Karpas-422 (cell line): ENCODE results near the gene XCR1. TPM values are rescaled to one million over a fixed set of nuclear protein-coding genes. Genes with fewer than 3 reads are reported as not detected.

Experiments used
- DNase-seq: peaks from one replicate; pipeline ENCODE4 v3.0.0-alpha.2; 2015
- H2AFZ ChIP-seq: fragments of 200-600 bp; sonication (generic); 2 replicates; pipeline ENCODE4 v1.6.1; 2014; ENCODE audit warnings: antibody characterized with exemption, low read length, mixed read lengths
- H3K27ac ChIP-seq: fragments of 200-600 bp; sonication (generic); 2 replicates; pipeline ENCODE4 v1.5.1; 2014; ENCODE audit warnings: mild to moderate bottlenecking, low read length, moderate library complexity
- H3K27me3 ChIP-seq: fragments of 200-600 bp; sonication (generic); 2 replicates; pipeline ENCODE4 v1.6.1; 2014; ENCODE audit warnings: low read length, mixed read lengths
- H3K36me3 ChIP-seq: fragments of 200-600 bp; sonication (generic); 2 replicates; pipeline ENCODE4 v1.6.1; 2014; ENCODE audit warnings: low read length, mixed read lengths; ENCODE audit not compliant: insufficient read depth
- H3K4me1 ChIP-seq: fragments of 200-600 bp; sonication (generic); 2 replicates; pipeline ENCODE4 v1.6.1; 2014; ENCODE audit warnings: mild to moderate bottlenecking, low read length, mixed read lengths
- H3K4me2 ChIP-seq: fragments of 200-600 bp; sonication (generic); 2 replicates; pipeline ENCODE4 v1.6.1; 2014; ENCODE audit warnings: low read length, low read depth, mild to moderate bottlenecking; ENCODE audit not compliant: poor library complexity, severe bottlenecking
- H3K4me3 ChIP-seq: fragments of 200-600 bp; sonication (generic); 2 replicates; pipeline ENCODE4 v1.5.1; 2014; ENCODE audit warnings: mild to moderate bottlenecking, antibody characterized with exemption, low read length, mixed read lengths
- H3K79me2 ChIP-seq: fragments of 200-600 bp; sonication (generic); 2 replicates; pipeline ENCODE4 v1.6.1; 2014; ENCODE audit warnings: mild to moderate bottlenecking, low read length, mixed read lengths
- H3K9ac ChIP-seq: fragments of 200-600 bp; sonication (generic); 2 replicates; pipeline ENCODE4 v1.6.0; 2014; ENCODE audit warnings: low read length
- H3K9me2 ChIP-seq: fragments of 200-600 bp; sonication (generic), shearing (Covaris generic); replicated peaks from 2 replicates; pipeline ENCODE4 v1.6.0; 2014; ENCODE audit warnings: mild to moderate bottlenecking, low read length, moderate library complexity; ENCODE audit not compliant: insufficient read depth
- H3K9me3 ChIP-seq: fragments of 300-700, 200-600 bp; sonication (generic); 2 replicates; pipeline ENCODE4 v1.6.1; 2014; ENCODE audit warnings: low read length, mixed read lengths
- H4K20me1 ChIP-seq: fragments of 200-600 bp; sonication (generic); 2 replicates; pipeline ENCODE4 v1.6.1; 2014; ENCODE audit warnings: mild to moderate bottlenecking, antibody characterized with exemption, low read length, low read depth; ENCODE audit not compliant: insufficient read depth
- total RNA-seq: library from RNA; depleted of rRNA; stranded (reverse); fragments of >200 nt; shearing (Covaris generic); gene quantifications from 2 replicates; pipeline ENCODE4 v1.2.3, GENCODE V29; 2014; ENCODE audit warnings: low replicate concordance

Gene XCR1
- total RNA-seq, 1 experiment from 2014 or later, result not detected

- H3K9ac ChIP-seq, result no peak overlapping the region
- no peak for DNase-seq
- no peaks in the 10 kb centered on the region; the same call in 1 of the 2 replicates for H3K4me1 ChIP-seq
Measured at GRCh38 chr3:46065294-46065705, 38.0 kb upstream of the XCR1 start.

GRCh38 chr3:46062679-46063078 is 35.4 kb upstream of the XCR1 start:
- H3K36me3 ChIP-seq, result no peaks in the 10 kb centered on the region
- H3K27me3 ChIP-seq, result no peaks in the 10 kb centered on the region
- H4K20me1 ChIP-seq, result no peaks in the 10 kb centered on the region
- no peak overlapping the region for H3K4me3 ChIP-seq
- no peak for DNase-seq
- no peak overlapping the region for H3K27ac ChIP-seq
- no peak overlapping the region for H2AFZ ChIP-seq
- H3K9me2 ChIP-seq, result no peaks in the 10 kb centered on the region
- H3K9me3 ChIP-seq, result no peaks in the 10 kb centered on the region
- no peak overlapping the region for H3K4me2 ChIP-seq
- H3K9ac ChIP-seq, result no peak overlapping the region
- H3K4me1 ChIP-seq, result peaks cover 7% of the 10 kb centered on the region
- no peaks in the 10 kb centered on the region for H3K79me2 ChIP-seq

More at GRCh38 chr3:46065294-46065705, 38.0 kb upstream of the XCR1 start:
- Histone ChIP-seq H3K27ac (no peak overlapping the region), H3K27me3 (no peaks in the 10 kb centered on the region), H3K9me2 (no peaks in the 10 kb centered on the region), H3K4me2 (no peak overlapping the region), H4K20me1 (no peaks in the 10 kb centered on the region), H3K79me2 (no peaks in the 10 kb centered on the region), H2AFZ (no peak overlapping the region), H3K4me3 (no peak overlapping the region), H3K36me3 (no peaks in the 10 kb centered on the region), H3K9me3 (no peaks in the 10 kb centered on the region)

GRCh38 chr3:46061887-46062286 is 34.6 kb upstream of the XCR1 start:
- no peak for DNase-seq
- H3K79me2 ChIP-seq, result no peaks in the 10 kb centered on the region
- H3K4me2 ChIP-seq, result no peak overlapping the region
- no peak overlapping the region for H2AFZ ChIP-seq
- H3K36me3 ChIP-seq, result no peaks in the 10 kb centered on the region
- peaks cover 7% of the 10 kb centered on the region for H3K4me1 ChIP-seq
- no peak overlapping the region for H3K9ac ChIP-seq
- H4K20me1 ChIP-seq, result no peaks in the 10 kb centered on the region
- H3K27me3 ChIP-seq, result no peaks in the 10 kb centered on the region
- H3K9me2 ChIP-seq, result no peaks in the 10 kb centered on the region
- H3K9me3 ChIP-seq, result no peaks in the 10 kb centered on the region
- H3K27ac ChIP-seq, result no peak overlapping the region
- no peak overlapping the region for H3K4me3 ChIP-seq

GRCh38 chr3:46061108-46061720 is 33.9 kb upstream of the XCR1 start:
- H3K4me1 ChIP-seq, result peaks cover 7% of the 10 kb centered on the region
- no peaks in the 10 kb centered on the region for H3K9me3 ChIP-seq
- no peak overlapping the region for H3K9ac ChIP-seq
- no peaks in the 10 kb centered on the region for H3K27me3 ChIP-seq
- H3K4me2 ChIP-seq, result no peak overlapping the region
- no peak overlapping the region for H3K4me3 ChIP-seq
- H3K27ac ChIP-seq, result no peak overlapping the region
- no peaks in the 10 kb centered on the region for H4K20me1 ChIP-seq
- no peaks in the 10 kb centered on the region for H3K9me2 ChIP-seq
- no peaks in the 10 kb centered on the region for H3K79me2 ChIP-seq
- H3K36me3 ChIP-seq, result no peaks in the 10 kb centered on the region
- no peak for DNase-seq
- H2AFZ ChIP-seq, result no peak overlapping the region

GRCh38 chr3:46060551-46060950 is 33.3 kb upstream of the XCR1 start:
- no peak for DNase-seq
- Histone ChIP-seq H3K9me2 (no peaks in the 10 kb centered on the region), H3K27ac (no peak overlapping the region), H3K4me2 (no peak overlapping the region), H3K79me2 (no peaks in the 10 kb centered on the region), H2AFZ (no peak overlapping the region), H3K4me1 (peaks cover 7% of the 10 kb centered on the region), H4K20me1 (no peaks in the 10 kb centered on the region), H3K9me3 (no peaks in the 10 kb centered on the region), H3K36me3 (no peaks in the 10 kb centered on the region), H3K4me3 (no peak overlapping the region), H3K9ac (no peak overlapping the region), H3K27me3 (no peaks in the 10 kb centered on the region)

- DNase-seq, result peak; percentile 54
- Histone ChIP-seq H3K27ac (no peak overlapping the region), H3K9ac (no peak overlapping the region), H4K20me1 (no peaks in the 10 kb centered on the region), H3K9me2 (no peaks in the 10 kb centered on the region), H3K4me3 (no peak overlapping the region), H3K4me1 (peaks cover 7% of the 10 kb centered on the region), H3K36me3 (no peaks in the 10 kb centered on the region), H3K4me2 (no peak overlapping the region), H3K27me3 (no peaks in the 10 kb centered on the region), H3K9me3 (no peaks in the 10 kb centered on the region), H2AFZ (no peak overlapping the region), H3K79me2 (no peaks in the 10 kb centered on the region)
Measured at GRCh38 chr3:46059432-46059831, 32.1 kb upstream of the XCR1 start.

- Histone ChIP-seq H3K9ac (no peak overlapping the region), H4K20me1 (no peaks in the 10 kb centered on the region), H3K9me2 (no peaks in the 10 kb centered on the region), H3K27me3 (no peaks in the 10 kb centered on the region), H2AFZ (no peak overlapping the region), H3K9me3 (no peaks in the 10 kb centered on the region), H3K36me3 (no peaks in the 10 kb centered on the region), H3K79me2 (no peaks in the 10 kb centered on the region), H3K27ac (no peak overlapping the region), H3K4me1 (peaks cover 7% of the 10 kb centered on the region), H3K4me3 (no peak overlapping the region), H3K4me2 (no peak overlapping the region)
- no peak for DNase-seq
Measured at GRCh38 chr3:46058981-46059380, 31.7 kb upstream of the XCR1 start.

- H4K20me1 ChIP-seq, result no peaks in the 10 kb centered on the region
- no peaks in the 10 kb centered on the region for H3K9me3 ChIP-seq
- DNase-seq, result no peak
- H3K27me3 ChIP-seq, result no peaks in the 10 kb centered on the region
- no peak overlapping the region for H3K4me3 ChIP-seq
- H3K9me2 ChIP-seq, result no peaks in the 10 kb centered on the region
- no peak overlapping the region for H3K4me2 ChIP-seq
- H3K79me2 ChIP-seq, result no peaks in the 10 kb centered on the region
- H3K27ac ChIP-seq, result no peak overlapping the region
- H2AFZ ChIP-seq, result no peak overlapping the region
- H3K36me3 ChIP-seq, result no peaks in the 10 kb centered on the region
- H3K9ac ChIP-seq, result no peak overlapping the region
- peaks cover 7% of the 10 kb centered on the region for H3K4me1 ChIP-seq
Measured at GRCh38 chr3:46057716-46058115, 30.4 kb upstream of the XCR1 start.
